GM21723 (cell line): Measurements from ENCODE around the gene FABP2.
"Not testable (repeated sequence)": the region's sequence is repeated elsewhere in the genome, so short reads cannot be mapped to it uniquely, and the experiment has no call there.

Source experiments
- ATAC-seq: cut with Tn5 transposase; IDR thresholded peaks from one replicate; pipeline ENCODE4 v1.9.1; 2021; ENCODE audit warnings: mild to moderate bottlenecking, moderate library complexity; ENCODE audit not compliant: unreplicated experiment

FABP2 gene

GRCh38 chr4:119313237-119313636 lies 8.7 kb downstream of the FABP2 start:
- no peak for ATAC-seq

GRCh38 chr4:119310826-119311225 lies 11.1 kb downstream of the FABP2 start:
- ATAC-seq = no peak

- no peak for ATAC-seq
These were observed 14.3 kb downstream of the FABP2 start for GRCh38 chr4:119307606-119308005.

- ATAC-seq = no peak
These were observed 17.5 kb downstream of the FABP2 start for GRCh38 chr4:119304431-119304830.

- ATAC-seq = no peak
These were observed 18.2 kb downstream of the FABP2 start for GRCh38 chr4:119303587-119304305.

- no peak for ATAC-seq
These were observed 19.7 kb downstream of the FABP2 start for GRCh38 chr4:119302073-119302832.

GRCh38 chr4:119300101-119300978 lies 21.6 kb downstream of the FABP2 start:
- peak; percentile 96 for ATAC-seq

- ATAC-seq = peak; percentile 69
These were observed 22.2 kb downstream of the FABP2 start for GRCh38 chr4:119299741-119300100.

- no peak for ATAC-seq
These were observed 22.7 kb downstream of the FABP2 start for GRCh38 chr4:119299260-119299671.

GRCh38 chr4:119297795-119298194 lies 24.1 kb downstream of the FABP2 start:
- ATAC-seq = no peak

GRCh38 chr4:119296356-119296755 lies 25.6 kb downstream of the FABP2 start:
- no peak for ATAC-seq

- no peak for ATAC-seq
These were observed 31.3 kb downstream of the FABP2 start for GRCh38 chr4:119290598-119290997.

- no peak for ATAC-seq
These were observed 32.6 kb downstream of the FABP2 start for GRCh38 chr4:119289313-119289712.

- ATAC-seq = no peak
These were observed 35.4 kb downstream of the FABP2 start for GRCh38 chr4:119286377-119287002.

GRCh38 chr4:119284876-119285780 lies 36.8 kb downstream of the FABP2 start:
- peak; percentile 73 for ATAC-seq

- ATAC-seq = no peak
These were observed 40.5 kb downstream of the FABP2 start for GRCh38 chr4:119281393-119281792.

GRCh38 chr4:119279945-119280344 lies 42.0 kb downstream of the FABP2 start:
- not testable (repeated sequence) for ATAC-seq

GRCh38 chr4:119279541-119279940 lies 42.4 kb downstream of the FABP2 start:
- not testable (repeated sequence) for ATAC-seq

- ATAC-seq = no peak
These were observed 50.4 kb downstream of the FABP2 start for GRCh38 chr4:119271361-119272085.
